ENCODE measurements around the gene GRIN3B.

GRIN3B gene

GRCh38 chr19:984165-984967 lies 15.9 kb upstream of the GRIN3B start, which contains the start of gene WDR18 (continued):
- TF ChIP-seq ZNF518A (tag by site-specific recombination; conservative IDR thresholded peaks at IDR 0.05; ENCODE audit: low read depth) (no peak; the same call in 1 of the 2 replicates), EGR2 (tag by site-specific recombination; IDR thresholded peaks at IDR 0.05; ENCODE audit: low read depth) (no peak), ZSCAN23 (tag by site-specific recombination; IDR thresholded peaks at IDR 0.05) (0 out of 2 replicates have a peak, but pooled peaks have one; percentile 65), TCF7L2 (IDR thresholded peaks at IDR 0.05; ENCODE audit: borderline replicate concordance, low read depth, low read length) (no peak; the same call in 1 of the 2 replicates), ZNF830 (tag by site-specific recombination; IDR thresholded peaks at IDR 0.05; ENCODE audit: low read depth) (no peak), ZFP3 (tag by site-specific recombination; IDR thresholded peaks at IDR 0.05; ENCODE audit: low read depth) (no peak), OVOL3 (tag by site-specific recombination; IDR thresholded peaks at IDR 0.05) (no peak), ZNF48 (tag by site-specific recombination; IDR thresholded peaks at IDR 0.05) (no peak), ZNF544 (tag by site-specific recombination; IDR thresholded peaks at IDR 0.05) (no peak), ZXDB (tag by site-specific recombination; IDR thresholded peaks at IDR 0.05) (peak; percentile 99), ZNF19 (tag by site-specific recombination; IDR thresholded peaks at IDR 0.05; ENCODE audit: low read depth) (no peak), ZBTB44 (tag by site-specific recombination; IDR thresholded peaks at IDR 0.05) (0 out of 2 replicates have a peak, but pooled peaks have one; percentile 7), ZNF138 (tag by site-specific recombination; IDR thresholded peaks at IDR 0.05; ENCODE audit: borderline replicate concordance) (no peak), ZNF133 (tag by site-specific recombination; IDR thresholded peaks at IDR 0.05) (peak; percentile 55; the same call in 1 of the 2 replicates), ZSCAN16 (tag by site-specific recombination; IDR thresholded peaks at IDR 0.05) (no peak), ZNF549 (tag by site-specific recombination; IDR thresholded peaks at IDR 0.05) (no peak)
- TF ChIP-seq, protein P1, sequence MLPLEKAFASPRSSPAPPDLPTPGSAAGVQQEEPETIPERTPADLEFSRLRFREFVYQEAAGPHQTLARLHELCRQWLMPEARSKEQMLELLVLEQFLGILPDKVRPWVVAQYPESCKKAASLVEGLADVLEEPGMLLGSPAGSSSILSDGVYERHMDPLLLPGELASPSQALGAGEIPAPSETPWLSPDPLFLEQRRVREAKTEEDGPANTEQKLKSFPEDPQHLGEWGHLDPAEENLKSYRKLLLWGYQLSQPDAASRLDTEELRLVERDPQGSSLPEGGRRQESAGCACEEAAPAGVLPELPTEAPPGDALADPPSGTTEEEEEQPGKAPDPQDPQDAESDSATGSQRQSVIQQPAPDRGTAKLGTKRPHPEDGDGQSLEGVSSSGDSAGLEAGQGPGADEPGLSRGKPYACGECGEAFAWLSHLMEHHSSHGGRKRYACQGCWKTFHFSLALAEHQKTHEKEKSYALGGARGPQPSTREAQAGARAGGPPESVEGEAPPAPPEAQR (tag by site-specific recombination; IDR thresholded peaks at IDR 0.05): peak; percentile 83; the same call in 1 of the 2 replicates
- TF ChIP-seq, protein P2, sequence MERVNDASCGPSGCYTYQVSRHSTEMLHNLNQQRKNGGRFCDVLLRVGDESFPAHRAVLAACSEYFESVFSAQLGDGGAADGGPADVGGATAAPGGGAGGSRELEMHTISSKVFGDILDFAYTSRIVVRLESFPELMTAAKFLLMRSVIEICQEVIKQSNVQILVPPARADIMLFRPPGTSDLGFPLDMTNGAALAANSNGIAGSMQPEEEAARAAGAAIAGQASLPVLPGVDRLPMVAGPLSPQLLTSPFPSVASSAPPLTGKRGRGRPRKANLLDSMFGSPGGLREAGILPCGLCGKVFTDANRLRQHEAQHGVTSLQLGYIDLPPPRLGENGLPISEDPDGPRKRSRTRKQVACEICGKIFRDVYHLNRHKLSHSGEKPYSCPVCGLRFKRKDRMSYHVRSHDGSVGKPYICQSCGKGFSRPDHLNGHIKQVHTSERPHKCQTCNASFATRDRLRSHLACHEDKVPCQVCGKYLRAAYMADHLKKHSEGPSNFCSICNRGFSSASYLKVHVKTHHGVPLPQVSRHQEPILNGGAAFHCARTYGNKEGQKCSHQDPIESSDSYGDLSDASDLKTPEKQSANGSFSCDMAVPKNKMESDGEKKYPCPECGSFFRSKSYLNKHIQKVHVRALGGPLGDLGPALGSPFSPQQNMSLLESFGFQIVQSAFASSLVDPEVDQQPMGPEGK (tag by site-specific recombination; IDR thresholded peaks at IDR 0.05): peak; percentile 95
- TF ChIP-seq, protein P3, sequence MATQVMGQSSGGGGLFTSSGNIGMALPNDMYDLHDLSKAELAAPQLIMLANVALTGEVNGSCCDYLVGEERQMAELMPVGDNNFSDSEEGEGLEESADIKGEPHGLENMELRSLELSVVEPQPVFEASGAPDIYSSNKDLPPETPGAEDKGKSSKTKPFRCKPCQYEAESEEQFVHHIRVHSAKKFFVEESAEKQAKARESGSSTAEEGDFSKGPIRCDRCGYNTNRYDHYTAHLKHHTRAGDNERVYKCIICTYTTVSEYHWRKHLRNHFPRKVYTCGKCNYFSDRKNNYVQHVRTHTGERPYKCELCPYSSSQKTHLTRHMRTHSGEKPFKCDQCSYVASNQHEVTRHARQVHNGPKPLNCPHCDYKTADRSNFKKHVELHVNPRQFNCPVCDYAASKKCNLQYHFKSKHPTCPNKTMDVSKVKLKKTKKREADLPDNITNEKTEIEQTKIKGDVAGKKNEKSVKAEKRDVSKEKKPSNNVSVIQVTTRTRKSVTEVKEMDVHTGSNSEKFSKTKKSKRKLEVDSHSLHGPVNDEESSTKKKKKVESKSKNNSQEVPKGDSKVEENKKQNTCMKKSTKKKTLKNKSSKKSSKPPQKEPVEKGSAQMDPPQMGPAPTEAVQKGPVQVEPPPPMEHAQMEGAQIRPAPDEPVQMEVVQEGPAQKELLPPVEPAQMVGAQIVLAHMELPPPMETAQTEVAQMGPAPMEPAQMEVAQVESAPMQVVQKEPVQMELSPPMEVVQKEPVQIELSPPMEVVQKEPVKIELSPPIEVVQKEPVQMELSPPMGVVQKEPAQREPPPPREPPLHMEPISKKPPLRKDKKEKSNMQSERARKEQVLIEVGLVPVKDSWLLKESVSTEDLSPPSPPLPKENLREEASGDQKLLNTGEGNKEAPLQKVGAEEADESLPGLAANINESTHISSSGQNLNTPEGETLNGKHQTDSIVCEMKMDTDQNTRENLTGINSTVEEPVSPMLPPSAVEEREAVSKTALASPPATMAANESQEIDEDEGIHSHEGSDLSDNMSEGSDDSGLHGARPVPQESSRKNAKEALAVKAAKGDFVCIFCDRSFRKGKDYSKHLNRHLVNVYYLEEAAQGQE (tag by site-specific recombination; IDR thresholded peaks at IDR 0.05): peak; percentile 66
- TF ChIP-seq, protein P4, sequence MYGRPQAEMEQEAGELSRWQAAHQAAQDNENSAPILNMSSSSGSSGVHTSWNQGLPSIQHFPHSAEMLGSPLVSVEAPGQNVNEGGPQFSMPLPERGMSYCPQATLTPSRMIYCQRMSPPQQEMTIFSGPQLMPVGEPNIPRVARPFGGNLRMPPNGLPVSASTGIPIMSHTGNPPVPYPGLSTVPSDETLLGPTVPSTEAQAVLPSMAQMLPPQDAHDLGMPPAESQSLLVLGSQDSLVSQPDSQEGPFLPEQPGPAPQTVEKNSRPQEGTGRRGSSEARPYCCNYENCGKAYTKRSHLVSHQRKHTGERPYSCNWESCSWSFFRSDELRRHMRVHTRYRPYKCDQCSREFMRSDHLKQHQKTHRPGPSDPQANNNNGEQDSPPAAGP (tag by site-specific recombination; IDR thresholded peaks at IDR 0.05): peak; percentile 88
